HEK293 (cell line): ENCODE data around the gene TLE1.

Source experiments
- CTCF ChIA-PET: fragments of 350-600 bp; formaldehyde crosslinking; extraction: SDS; loops from one replicate; lab custom pipeline; 2021; ENCODE audit warnings: antibody characterized with exemption; lab: Yijun Ruan, JAX
- POLR2A ChIA-PET: fragments of 300-600 bp; formaldehyde crosslinking; extraction: SDS; loops from one replicate; lab custom pipeline; 2020; ENCODE audit warnings: antibody characterized with exemption, inconsistent platforms; lab: Yijun Ruan, JAX
- H3K27ac ChIP-seq: fragments of 200-500 bp; sonication (Bioruptor generic); 2 replicates; pipeline ENCODE4 v1.5.1; 2014; ENCODE audit warnings: low read depth, low read length, control low read depth, inconsistent platforms; ENCODE audit errors: extremely low read depth
- H3K36me3 ChIP-seq, 2 experiments: fragments of 200-500 bp in 1 of 2; sonication (Bioruptor generic) in 1 of 2; 1 replicate in 1 of 2; 2 replicates in 1 of 2; pipeline ENCODE4 v1.5.1; 2014 to 2017; ENCODE audit warnings: inconsistent platforms in 2 of 2, low read length in 2 of 2; ENCODE audit not compliant: control insufficient read depth in 2 of 2, insufficient read depth in 1 of 2
- H3K4me1 ChIP-seq: fragments of 200-500 bp; sonication (Bioruptor generic); 2 replicates; pipeline ENCODE4 v1.5.1; 2014; ENCODE audit warnings: mild to moderate bottlenecking, low read length, inconsistent platforms; ENCODE audit not compliant: control insufficient read depth, insufficient read depth
- H3K4me3 ChIP-seq: 2 replicates; pipeline ENCODE4 v1.5.1; 2011; ENCODE audit warnings: low read depth, mild to moderate bottlenecking, control low read depth, low read length, moderate library complexity
- H3K9me3 ChIP-seq: fragments of 200-500 bp; sonication (Bioruptor generic); 2 replicates; pipeline ENCODE4 v1.5.1; 2014; ENCODE audit warnings: low read depth, low read length, inconsistent platforms; ENCODE audit not compliant: control insufficient read depth, insufficient read depth
- AEBP2 ChIP-seq: fragments of 450-650 bp; formaldehyde crosslinking; IDR thresholded peaks from 2 replicates; pipeline ENCODE4 v1.5.1; 2016; ENCODE audit warnings: missing biosample characterization, missing genetic modification characterization, borderline replicate concordance
- BCL11A ChIP-seq: fragments of 450-650 bp; formaldehyde crosslinking; IDR thresholded peaks from 2 replicates; pipeline ENCODE4 v1.5.1; 2016; ENCODE audit warnings: low read depth, missing biosample characterization, missing genetic modification characterization
- KLF8 ChIP-seq: fragments of 450-650 bp; formaldehyde crosslinking; IDR thresholded peaks from 2 replicates; pipeline ENCODE4 v1.5.1; 2016; ENCODE audit warnings: missing biosample characterization, missing genetic modification characterization
- MYNN ChIP-seq: fragments of 450-650 bp; formaldehyde crosslinking; IDR thresholded peaks from 2 replicates; pipeline ENCODE4 v1.5.1; 2016; ENCODE audit warnings: missing biosample characterization, missing genetic modification characterization, borderline replicate concordance
- PRDM2 ChIP-seq: fragments of 450-650 bp; formaldehyde crosslinking; IDR thresholded peaks from 2 replicates; pipeline ENCODE4 v1.5.1; 2016; ENCODE audit warnings: missing biosample characterization, missing genetic modification characterization, borderline replicate concordance
- SP2 ChIP-seq: fragments of 450-650 bp; formaldehyde crosslinking; IDR thresholded peaks from 2 replicates; pipeline ENCODE4 v1.5.1; 2016; ENCODE audit warnings: missing biosample characterization, missing genetic modification characterization
- YY1 ChIP-seq: fragments of 450-650 bp; formaldehyde crosslinking; IDR thresholded peaks from 2 replicates; pipeline ENCODE4 v1.5.1; 2018; ENCODE audit warnings: missing biosample characterization, missing genetic modification characterization
- ZFP37 ChIP-seq: fragments of 450-650 bp; formaldehyde crosslinking; IDR thresholded peaks from 2 replicates; pipeline ENCODE4 v1.5.1; 2016; ENCODE audit warnings: missing biosample characterization, missing genetic modification characterization
- ZNF146 ChIP-seq: fragments of 450-650 bp; formaldehyde crosslinking; IDR thresholded peaks from 2 replicates; pipeline ENCODE4 v1.5.1; 2016; ENCODE audit warnings: missing biosample characterization, missing genetic modification characterization
- ZNF148 ChIP-seq: fragments of 450-650 bp; formaldehyde crosslinking; IDR thresholded peaks from 2 replicates; pipeline ENCODE4 v1.5.0; 2017; ENCODE audit warnings: missing biosample characterization, missing genetic modification characterization, borderline replicate concordance
- ZNF19 ChIP-seq: fragments of 450-650 bp; formaldehyde crosslinking; IDR thresholded peaks from 2 replicates; pipeline ENCODE4; 2016; ENCODE audit warnings: missing biosample characterization, missing genetic modification characterization, low read depth
- ZNF280D ChIP-seq: fragments of 450-650 bp; formaldehyde crosslinking; IDR thresholded peaks from 2 replicates; pipeline ENCODE4 v1.5.1; 2016; ENCODE audit warnings: missing biosample characterization, missing genetic modification characterization
- ZNF341 ChIP-seq: fragments of 450-650 bp; formaldehyde crosslinking; IDR thresholded peaks from 2 replicates; pipeline ENCODE4; 2016; ENCODE audit warnings: low read depth, missing biosample characterization, missing genetic modification characterization
- ZNF37A ChIP-seq: fragments of 450-650 bp; IDR thresholded peaks from 2 replicates; pipeline ENCODE4 v1.5.1; 2018; ENCODE audit warnings: missing biosample characterization, missing genetic modification characterization
- ZNF394 ChIP-seq: fragments of 450-650 bp; formaldehyde crosslinking; IDR thresholded peaks from 2 replicates; pipeline ENCODE4 v1.5.1; 2016; ENCODE audit warnings: missing biosample characterization, missing genetic modification characterization, mild to moderate bottlenecking, moderate library complexity, borderline replicate concordance
- ZNF558 ChIP-seq: fragments of 450-650 bp; formaldehyde crosslinking; IDR thresholded peaks from 2 replicates; pipeline ENCODE4 v1.5.1; 2016; ENCODE audit warnings: missing biosample characterization, missing genetic modification characterization
- ZNF585B ChIP-seq: fragments of 450-650 bp; formaldehyde crosslinking; IDR thresholded peaks from 2 replicates; pipeline ENCODE4 v1.5.1; 2016; ENCODE audit warnings: missing biosample characterization, missing genetic modification characterization
- ZNF596 ChIP-seq: fragments of 450-650 bp; IDR thresholded peaks from 2 replicates; pipeline ENCODE4 v1.5.0; 2018; ENCODE audit warnings: missing biosample characterization, mild to moderate bottlenecking, missing genetic modification characterization, moderate library complexity
- ZXDB ChIP-seq: fragments of 450-650 bp; formaldehyde crosslinking; IDR thresholded peaks from 2 replicates; pipeline ENCODE4 v1.5.1; 2016; ENCODE audit warnings: missing biosample characterization, missing genetic modification characterization

TLE1 gene

GRCh38 chr9:81719972-81720371, 30.6 kb upstream of the TLE1 start:
- no peaks in the 10 kb centered on the region for H3K9me3 ChIP-seq
- no peak for TF ChIP-seq ZXDB (tag by site-specific recombination)
- no peak for TF ChIP-seq BCL11A (tag by site-specific recombination)
- ChIA-PET POLR2A (no interaction called here), CTCF (no interaction called here)
- H3K36me3 ChIP-seq: no peaks in the 10 kb centered on the region
- peaks cover 16% of the 10 kb centered on the region for H3K4me1 ChIP-seq
- no peak overlapping the region for H3K4me3 ChIP-seq
- H3K27ac ChIP-seq: no peak overlapping the region

- Histone ChIP-seq H3K4me1 (peaks cover 13% of the 10 kb centered on the region), H3K36me3 (no peaks in the 10 kb centered on the region), H3K9me3 (no peaks in the 10 kb centered on the region), H3K27ac (no peak overlapping the region; the same call in 1 of the 2 replicates), H3K4me3 (no peak overlapping the region)
- ChIA-PET CTCF (no interaction called here), POLR2A (no interaction called here)
- TF ChIP-seq ZNF558: 0 out of 2 replicates have a peak, but pooled peaks have one; percentile 47
- TF ChIP-seq SP2 (tag by site-specific recombination): no peak
These were observed 28.9 kb upstream of the TLE1 start for GRCh38 chr9:81718244-81718643.

GRCh38 chr9:81717747-81718077, 28.4 kb upstream of the TLE1 start:
- no peaks in the 10 kb centered on the region for H3K36me3 ChIP-seq
- H3K4me1 ChIP-seq: peaks cover 13% of the 10 kb centered on the region
- no peak overlapping the region for H3K4me3 ChIP-seq
- CTCF ChIA-PET: no interaction called here
- H3K9me3 ChIP-seq: no peaks in the 10 kb centered on the region
- POLR2A ChIA-PET: no interaction called here
- H3K27ac ChIP-seq: no peak overlapping the region; the same call in 1 of the 2 replicates
- no peak for TF ChIP-seq ZNF19
- TF ChIP-seq ZNF280D (tag by site-specific recombination): no peak
- no peak for TF ChIP-seq ZNF37A
- TF ChIP-seq ZNF585B (tag by site-specific recombination): no peak
- no peak for TF ChIP-seq ZNF596 (tag by site-specific recombination)
- no peak for TF ChIP-seq ZNF146 (tag by site-specific recombination)
- TF ChIP-seq ZNF394 (tag by site-specific recombination): no peak
- no peak for TF ChIP-seq AEBP2
- TF ChIP-seq ZNF148 (tag by site-specific recombination): no peak
- TF ChIP-seq PRDM2 (tag by site-specific recombination): no peak
- no peak for TF ChIP-seq ZNF341 (tag by site-specific recombination)
- no peak for TF ChIP-seq YY1 (tag by site-specific recombination)
- no peak for TF ChIP-seq ZFP37 (tag by site-specific recombination)
- no peak for TF ChIP-seq BCL11A (tag by site-specific recombination)
- TF ChIP-seq KLF8 (tag by site-specific recombination): no peak
- TF ChIP-seq MYNN (tag by site-specific recombination): no peak
